K562 (cell line): ENCODE measurements around the gene ATP8B2. TPM values are rescaled to one million over a fixed set of nuclear protein-coding genes. Genes with fewer than 3 reads are reported as not detected.
A peak's percentile ranks its signal among the peaks of the same experiment; 100 is the strongest.

Source experiments
- ARID3B ChIP-seq: fragments of 250-450 bp; sonication (Bioruptor Pico); IDR thresholded peaks from 2 replicates; pipeline ENCODE4 v1.4.0; 2020; ENCODE audit warnings: borderline replicate concordance
- CTBP1 ChIP-seq: fragments of 450-650 bp; IDR thresholded peaks from 2 replicates; pipeline ENCODE4 v1.6.1; 2016; ENCODE audit warnings: borderline replicate concordance
- ELF1 ChIP-seq: fragments of 200-800 bp; sonication (Bioruptor generic); IDR thresholded peaks from 2 replicates; pipeline ENCODE4 v1.6.1; 2016; ENCODE audit warnings: missing genetic modification characterization, missing compliant biosample characterization
- ETV6 ChIP-seq, 3 experiments: fragments of 150-350 bp in 1 of 3; sonication (generic) in 1 of 3; formaldehyde crosslinking in 1 of 3; IDR thresholded peaks; 2 replicates each; pipeline versions ENCODE4 v1.6.1 to v1.8.0; 2014 to 2022; ENCODE audit warnings: borderline replicate concordance in 2 of 3, low read depth in 2 of 3, antibody characterized with exemption in 1 of 3, low read length in 1 of 3, mild to moderate bottlenecking in 1 of 3, missing genetic modification reagents in 1 of 3
- HDAC1 ChIP-seq, 2 experiments: fragments of 450-650 bp; IDR thresholded peaks; 2 replicates each; pipeline ENCODE4 v1.6.1; 2016 to 2017; ENCODE audit warnings: inconsistent platforms in 1 of 2, mild to moderate bottlenecking in 1 of 2, moderate library complexity in 1 of 2
- IFI16 ChIP-seq: fragments of 250-450 bp; sonication (Bioruptor Pico); IDR thresholded peaks from 2 replicates; pipeline ENCODE4 v2.1.2; 2022; ENCODE audit warnings: mild to moderate bottlenecking, inconsistent platforms
- MTF1 ChIP-seq: fragments of 250-450 bp; sonication (Bioruptor Pico); IDR thresholded peaks from 2 replicates; pipeline ENCODE4 v1.9.0; 2021; ENCODE audit warnings: moderate library complexity, mild to moderate bottlenecking, inconsistent platforms, borderline replicate concordance
- NRF1 ChIP-seq, 2 experiments: fragments of 450-650 bp; IDR thresholded peaks in 1 of 2; conservative IDR thresholded peaks in 1 of 2; 2 replicates each; pipeline ENCODE4 v1.6.1; 2014; ENCODE audit warnings: mild to moderate bottlenecking in 2 of 2
- PYGO2 ChIP-seq: fragments of 450-650 bp; IDR thresholded peaks from 2 replicates; pipeline ENCODE4 v1.6.1; 2016; ENCODE audit warnings: mild to moderate bottlenecking, missing genetic modification characterization, moderate library complexity, missing compliant biosample characterization
- RERE ChIP-seq: sonication (generic); formaldehyde crosslinking; IDR thresholded peaks from 2 replicates; pipeline ENCODE4 v1.8.0; 2023; ENCODE audit warnings: missing genetic modification reagents, mild to moderate bottlenecking, borderline replicate concordance
- SRF ChIP-seq, 2 experiments: fragments of 250-450, 450-650 bp in 1 of 2; sonication (Bioruptor Pico) in 1 of 2; sonication (generic) in 1 of 2; formaldehyde crosslinking; IDR thresholded peaks; 2 replicates each; pipeline versions ENCODE4 v1.5.0 to v1.5.1; 2020 to 2022; ENCODE audit warnings: mild to moderate bottlenecking in 1 of 2, missing genetic modification reagents in 1 of 2
- ZBTB2 ChIP-seq: fragments of 450-650 bp; IDR thresholded peaks from 2 replicates; pipeline ENCODE4 v1.6.1; 2016; ENCODE audit warnings: antibody characterized with exemption
- ZBTB49 ChIP-seq: sonication (generic); formaldehyde crosslinking; IDR thresholded peaks from 2 replicates; pipeline ENCODE4 v1.8.0; 2022; ENCODE audit warnings: missing genetic modification reagents, mild to moderate bottlenecking, borderline replicate concordance
- ZNF134 ChIP-seq: fragments of 250-450 bp; sonication (Bioruptor Pico); conservative IDR thresholded peaks from 2 replicates; pipeline ENCODE4 v1.4.0; 2020
- ZNF444 ChIP-seq: fragments of 250-450 bp; sonication (Bioruptor Pico); IDR thresholded peaks from 2 replicates; pipeline ENCODE4 v1.4.0; 2020; ENCODE audit warnings: mild to moderate bottlenecking, moderate library complexity
- ZNF764 ChIP-seq: fragments of 250-450 bp; sonication (Bioruptor Pico); IDR thresholded peaks from 2 replicates; pipeline ENCODE4 v1.4.0; 2020; ENCODE audit warnings: low read depth, mild to moderate bottlenecking, moderate library complexity
- polyA plus RNA-seq, 8 experiments: library from polyadenylated mRNA; depleted of rRNA in 4 of 8; stranded (reverse) in 5 of 8; unstranded in 3 of 8; fragments of >200 nt; fragmentation: Nextera tagmentation in 2 of 8; fragmentation: Illumina TruSeq in 1 of 8; extraction: Ambion mirVana in 2 of 8; extraction: Trizol in 1 of 8; gene quantifications; 2 replicates each; pipeline versions ENCODE4 v1.2.1 to v1.2.3, GENCODE V29; 2011 to 2014; ENCODE audit warnings: inconsistent platforms in 1 of 8, missing spikeins in 1 of 8
- total RNA-seq, 7 experiments: library from RNA; depleted of rRNA in 6 of 7; stranded (reverse); fragments of >200 nt in 6 of 7; fragmentation: Illumina TruSeq in 2 of 7; extraction: Trizol in 2 of 7; gene quantifications; 2 replicates each; pipeline versions ENCODE4 v1.2.1 to v1.2.3, GENCODE V29; 2011 to 2021; ENCODE audit warnings: low replicate concordance in 1 of 7

ATP8B2 gene
- total and polyA plus RNA-seq, 9 of the 15 experiments (the other 6 are each of a cell fraction or from before 2014, with no cell fraction given), result 0.27 to 33.2 (median 18.4) TPM

GRCh38 chr1:154353460-154353904 is 28.2 kb downstream of the ATP8B2 start (continued):
- TF ChIP-seq ETV6 (IDR thresholded peaks at IDR 0.05; ENCODE audit: borderline replicate concordance in 1 of 2, low read depth in 2 of 2, low read length in 1 of 2) (peak in 1 of 2 experiments; percentile 73; a peak in 1 of 4 replicates), ETV6 (CRISPR knock-in tag; IDR thresholded peaks at IDR 0.05; ENCODE audit: borderline replicate concordance) (no peak), HDAC1 (IDR thresholded peaks at IDR 0.05) (peak; percentile 84 to 97; a peak in 2 of 4 replicates), ELF1 (tag) (no peak; the same call in 1 of the 2 replicates), IFI16 (CRISPR knock-in tag) (no peak), MTF1 (no peak), ZNF444 (CRISPR knock-in tag) (no peak), CTBP1 (peak; percentile 97), ZNF134 (CRISPR knock-in tag) (no peak), SRF (CRISPR knock-in tag; IDR thresholded peaks at IDR 0.05) (no peak), ZBTB2 (peak; percentile 82), ZNF764 (CRISPR knock-in tag) (no peak), ZBTB49 (CRISPR knock-in tag) (no peak), ARID3B (CRISPR knock-in tag) (no peak), PYGO2 (tag) (peak; percentile 72; the same call in 1 of the 2 replicates), NRF1 (conservative IDR thresholded peaks at IDR 0.05 in 1 of 2, IDR thresholded peaks at IDR 0.05 in 1 of 2) (no peak), RERE (CRISPR knock-in tag) (no peak)
